ENCODE data around the gene SOD2. TPM values are rescaled to one million over a fixed set of nuclear protein-coding genes. Genes with fewer than 3 reads are reported as not detected.

SOD2 gene
- total RNA-seq, 1 experiment from 2014 or later, result 80.5 TPM

DNA sequence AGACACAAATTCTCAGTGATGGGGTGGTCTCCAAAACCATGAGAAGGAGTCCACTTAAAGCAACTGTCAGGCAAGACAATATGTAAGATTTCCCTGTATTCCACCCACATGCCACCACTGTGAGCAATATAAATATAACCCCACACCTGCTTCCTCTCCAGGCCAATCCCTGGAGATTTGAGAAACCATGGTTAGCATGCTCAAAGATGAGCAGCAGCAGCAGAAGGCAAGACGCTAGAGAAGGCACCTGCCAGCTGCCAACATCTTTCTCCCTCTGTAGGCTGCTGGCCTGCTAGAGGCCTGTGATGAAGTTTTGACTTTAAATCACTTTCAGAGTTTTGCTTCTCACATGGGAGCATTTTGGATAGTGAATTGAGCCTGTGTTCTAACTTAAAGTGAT lies 7.9 kb upstream of the SOD2 start:
- H3K4me2 ChIP-seq (ENCODE audit: insufficient read depth, insufficient read length, low read length), result no peak overlapping the region

More for the DNA sequence above, 7.9 kb upstream of the SOD2 start:
- Histone ChIP-seq H4K91ac (ENCODE audit: insufficient read length, low read depth, low read length) (no peak overlapping the region), H2AK5ac (ENCODE audit: insufficient read length, low read length) (no peak overlapping the region), H2BK5ac (ENCODE audit: insufficient read length, low read length) (no peak overlapping the region), H3K23ac (ENCODE audit: insufficient read length, low read depth, low read length) (no peak overlapping the region), H3K4me1 (ENCODE audit: insufficient read depth, low read length) (no peaks in the 10 kb centered on the region), H3K27ac (ENCODE audit: insufficient read length, low read depth, low read length) (no peak overlapping the region), H3K14ac (ENCODE audit: insufficient read depth, low read length) (no peak overlapping the region), H4K20me1 (ENCODE audit: control insufficient read depth, insufficient read depth, insufficient read length) (no peaks in the 10 kb centered on the region), H3K23me2 (ENCODE audit: insufficient read length, low read depth, low read length, poor library complexity, severe bottlenecking) (no peaks in the 10 kb centered on the region), H2BK120ac (ENCODE audit: low read depth, low read length, poor library complexity, severe bottlenecking) (no peak overlapping the region), H4K5ac (ENCODE audit: insufficient read length, low read depth, low read length) (no peak overlapping the region), H3K79me1 (ENCODE audit: insufficient read depth, low read depth, low read length, poor library complexity, severe bottlenecking) (no peaks in the 10 kb centered on the region), H2BK15ac (ENCODE audit: low read depth, low read length) (no peak overlapping the region), H3K4ac (ENCODE audit: low read depth, low read length) (no peak overlapping the region), H3K27me3 (ENCODE audit: insufficient read depth, low read length) (no peaks in the 10 kb centered on the region), H2AFZ (ENCODE audit: low read length) (no peak overlapping the region), H3K18ac (ENCODE audit: insufficient read length, low read depth, low read length) (no peak overlapping the region), H4K8ac (replicated peaks; ENCODE audit: insufficient read length, low read depth, low read length) (no peak overlapping the region), H3K56ac (ENCODE audit: insufficient read length, low read depth, low read length) (no peak overlapping the region), H2BK20ac (ENCODE audit: low read depth, low read length, poor library complexity, severe bottlenecking) (no peak overlapping the region), H3K79me2 (ENCODE audit: insufficient read depth, low read length) (no peaks in the 10 kb centered on the region), H3K9me3 (ENCODE audit: control insufficient read depth, low read depth, low read length) (no peaks in the 10 kb centered on the region), H3K9ac (ENCODE audit: extremely low read depth, insufficient read length, low read length) (no peak overlapping the region), H2BK12ac (ENCODE audit: insufficient read length, low read depth, low read length) (no peak overlapping the region), H3T11ph (ENCODE audit: low read length) (no peak overlapping the region)
- Mint-ChIP-seq H3K4me1 (0 out of 4 replicates have a peak, but pooled peaks cover 0 to 3% of the 10 kb centered on the region in 2 experiments), H3K27me3 (ENCODE audit: low read depth) (no peaks in the 10 kb centered on the region; the same call in 1 of the 2 replicates), H3K36me3 (ENCODE audit: insufficient read depth in 1 of 3, low read depth in 3 of 3) (peaks cover 7 to 8% (median 7%) of the 10 kb centered on the region in 3 experiments), H3K27ac (no peak overlapping the region), H3K4me3 (no peak overlapping the region), H3K9me3 (peaks cover 6 to 24% of the 10 kb centered on the region in 2 experiments)
- no peak for DNase-seq
- WGBS (ENCODE audit: extremely low coverage, insufficient read length, low lambda C conversion rate), result no CpG with 5 or more reads among the region's 1 CpG
- TF ChIP-seq, protein P1, sequence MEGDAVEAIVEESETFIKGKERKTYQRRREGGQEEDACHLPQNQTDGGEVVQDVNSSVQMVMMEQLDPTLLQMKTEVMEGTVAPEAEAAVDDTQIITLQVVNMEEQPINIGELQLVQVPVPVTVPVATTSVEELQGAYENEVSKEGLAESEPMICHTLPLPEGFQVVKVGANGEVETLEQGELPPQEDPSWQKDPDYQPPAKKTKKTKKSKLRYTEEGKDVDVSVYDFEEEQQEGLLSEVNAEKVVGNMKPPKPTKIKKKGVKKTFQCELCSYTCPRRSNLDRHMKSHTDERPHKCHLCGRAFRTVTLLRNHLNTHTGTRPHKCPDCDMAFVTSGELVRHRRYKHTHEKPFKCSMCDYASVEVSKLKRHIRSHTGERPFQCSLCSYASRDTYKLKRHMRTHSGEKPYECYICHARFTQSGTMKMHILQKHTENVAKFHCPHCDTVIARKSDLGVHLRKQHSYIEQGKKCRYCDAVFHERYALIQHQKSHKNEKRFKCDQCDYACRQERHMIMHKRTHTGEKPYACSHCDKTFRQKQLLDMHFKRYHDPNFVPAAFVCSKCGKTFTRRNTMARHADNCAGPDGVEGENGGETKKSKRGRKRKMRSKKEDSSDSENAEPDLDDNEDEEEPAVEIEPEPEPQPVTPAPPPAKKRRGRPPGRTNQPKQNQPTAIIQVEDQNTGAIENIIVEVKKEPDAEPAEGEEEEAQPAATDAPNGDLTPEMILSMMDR (conservative IDR thresholded peaks at IDR 0.05), result no peak

Measured in H9 (cell line).